Vagina (tissue), 2 donors: ENCODE measurements around the gene MSL2.

Source experiments
- CTCF ChIP-seq, 3 experiments: fragments of 450-650 bp in 2 of 3; fragments of 200-600 bp in 1 of 3; sonication (generic) in 1 of 3; IDR thresholded peaks; one replicate each; pipeline ENCODE4 v1.5.1; 2017 to 2019; ENCODE audit warnings: antibody characterized with exemption in 3 of 3, mild to moderate bottlenecking in 2 of 3, moderate library complexity in 2 of 3
- POLR2A ChIP-seq, 2 donors: fragments of 450-650 bp; IDR thresholded peaks; one replicate each; pipeline ENCODE4 v1.6.1; 2017; ENCODE audit warnings: antibody characterized with exemption in 2 of 2, mild to moderate bottlenecking in 2 of 2, moderate library complexity in 2 of 2
- POLR2AphosphoS5 ChIP-seq, 2 donors: sonication (generic); formaldehyde crosslinking; IDR thresholded peaks; one replicate each; pipeline ENCODE4 v1.9.0; 2017; ENCODE audit warnings: antibody characterized with exemption in 2 of 2, mild to moderate bottlenecking in 2 of 2, low read depth in 1 of 2; ENCODE audit not compliant: insufficient read depth in 1 of 2

GRCh38 chr3:136189859-136190617 lies 6.1 kb downstream of the MSL2 start:
- TF ChIP-seq CTCF (IDR thresholded peaks at IDR 0.05) (no peak), POLR2A (IDR thresholded peaks at IDR 0.05) (no peak), POLR2AphosphoS5 (IDR thresholded peaks at IDR 0.05; ENCODE audit: insufficient read depth in 1 of 2, low read depth in 1 of 2) (no peak)
